Erythroblast (primary cell): ENCODE data around the gene MAML2.

Experiments
- GATA1 ChIP-seq: IDR thresholded peaks from 2 replicates; pipeline ENCODE4 v1.6.1; 2011; ENCODE audit warnings: low read depth, mild to moderate bottlenecking, control low read depth, low read length, moderate library complexity
- POLR2A ChIP-seq: IDR thresholded peaks from 2 replicates; pipeline ENCODE4 v1.6.1; 2011; ENCODE audit warnings: mild to moderate bottlenecking, low read length

GRCh38 chr11:96043291-96043690 is 299.7 kb downstream of the MAML2 start:
- no peak for TF ChIP-seq POLR2A
- no peak for TF ChIP-seq GATA1
